Pericardium fibroblast (primary cell): ENCODE data around the gene MYNN. TPM values are rescaled to one million over a fixed set of nuclear protein-coding genes. Genes with fewer than 3 reads are reported as not detected.

ENCODE experiments used
- total RNA-seq: library from RNA; depleted of rRNA; stranded (reverse); fragments of >200 nt; gene quantifications from 2 replicates; pipeline ENCODE4 v1.2.3, GENCODE V29; 2015

The MYNN gene
- total RNA-seq: 9.6 and 13.4 TPM in 2 replicates

DNA sequence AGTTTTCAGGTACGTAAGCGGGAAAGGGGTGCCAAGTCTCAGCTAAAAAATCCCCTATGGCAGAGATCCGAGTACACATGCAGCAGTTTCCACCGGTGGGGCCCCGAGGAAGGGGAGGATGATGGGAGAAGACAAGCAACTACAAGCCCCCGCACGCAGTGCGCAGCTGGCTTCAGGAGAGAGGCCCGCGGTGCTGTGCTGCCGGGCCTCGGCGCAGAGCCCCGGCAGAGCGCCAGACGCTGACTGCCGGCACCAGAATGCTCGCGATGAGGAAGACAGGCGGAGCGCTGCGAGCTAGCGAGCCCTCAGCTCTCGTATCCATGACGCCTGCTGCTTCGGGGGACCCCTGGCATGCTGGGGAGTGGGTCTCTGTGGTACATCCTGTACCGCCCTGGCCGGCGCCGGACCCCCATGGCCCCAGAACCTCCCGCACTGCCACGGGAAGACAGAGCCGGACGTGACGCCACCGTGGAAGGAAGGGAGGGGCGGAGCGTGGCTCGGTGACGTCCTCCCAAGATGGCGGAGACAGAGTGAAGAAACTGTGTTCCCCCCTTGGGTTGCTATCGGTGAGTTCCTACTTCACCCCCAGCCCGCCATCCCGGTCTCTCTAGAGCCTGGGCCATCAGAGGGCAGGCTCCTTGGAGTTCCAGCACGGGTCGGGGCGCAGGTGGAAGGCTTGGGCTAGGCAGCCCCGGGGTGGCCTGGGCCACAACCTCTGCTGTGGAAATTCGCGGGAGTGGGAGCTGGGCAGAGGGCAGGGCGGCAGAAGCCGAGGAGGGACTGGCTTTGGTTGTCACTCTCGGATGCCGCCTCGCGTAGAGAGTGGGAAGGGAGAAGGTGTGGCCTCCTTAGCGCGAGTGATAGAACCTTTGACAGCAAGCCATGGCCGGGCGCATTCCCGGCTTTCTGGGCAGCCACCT, at the start of gene MYNN:
Gene MYNN, plus strand, starts transcription at position 500 of the 920 bp plus-strand sequence. CDS start 900 bp downstream, outside the sequence.

DNA sequence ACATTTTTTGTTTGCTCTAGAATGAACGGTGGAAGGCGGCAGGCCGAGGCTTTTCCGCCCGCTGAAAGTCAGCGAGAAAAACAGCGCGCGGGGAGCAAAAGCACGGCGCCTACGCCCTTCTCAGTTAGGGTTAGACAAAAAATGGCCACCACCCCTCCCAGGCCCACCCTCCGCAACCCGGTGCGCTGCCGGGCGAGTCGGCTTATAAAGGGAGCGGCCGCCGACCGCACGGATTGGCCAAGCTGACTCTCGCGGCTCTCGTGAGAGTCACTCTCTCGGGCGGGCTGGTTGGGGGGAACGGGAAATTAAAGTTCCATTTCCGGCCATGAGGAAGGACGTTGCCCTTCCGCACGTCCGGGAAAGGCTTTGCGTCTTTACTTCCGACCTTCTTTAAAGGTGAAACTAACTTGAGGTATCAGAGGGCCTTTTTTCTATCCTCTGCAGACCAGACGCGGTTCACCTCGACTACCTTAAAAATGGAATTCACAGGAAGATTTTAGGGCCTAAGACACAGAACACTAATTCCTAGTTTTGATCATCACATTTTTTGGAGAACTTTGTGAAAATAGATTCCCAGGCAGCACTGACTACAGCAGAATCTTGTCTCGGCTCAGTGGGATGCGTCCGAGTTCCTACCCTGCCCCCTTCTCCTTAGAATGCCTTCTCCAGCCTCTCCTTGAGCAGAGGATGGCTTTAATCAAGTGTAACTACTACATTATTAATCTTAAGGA, 8.1 kb upstream of the MYNN start, which contains the start of gene TERC:
Gene TERC, minus strand, starts transcription at position 179 of the 731 bp plus-strand sequence.

DNA sequence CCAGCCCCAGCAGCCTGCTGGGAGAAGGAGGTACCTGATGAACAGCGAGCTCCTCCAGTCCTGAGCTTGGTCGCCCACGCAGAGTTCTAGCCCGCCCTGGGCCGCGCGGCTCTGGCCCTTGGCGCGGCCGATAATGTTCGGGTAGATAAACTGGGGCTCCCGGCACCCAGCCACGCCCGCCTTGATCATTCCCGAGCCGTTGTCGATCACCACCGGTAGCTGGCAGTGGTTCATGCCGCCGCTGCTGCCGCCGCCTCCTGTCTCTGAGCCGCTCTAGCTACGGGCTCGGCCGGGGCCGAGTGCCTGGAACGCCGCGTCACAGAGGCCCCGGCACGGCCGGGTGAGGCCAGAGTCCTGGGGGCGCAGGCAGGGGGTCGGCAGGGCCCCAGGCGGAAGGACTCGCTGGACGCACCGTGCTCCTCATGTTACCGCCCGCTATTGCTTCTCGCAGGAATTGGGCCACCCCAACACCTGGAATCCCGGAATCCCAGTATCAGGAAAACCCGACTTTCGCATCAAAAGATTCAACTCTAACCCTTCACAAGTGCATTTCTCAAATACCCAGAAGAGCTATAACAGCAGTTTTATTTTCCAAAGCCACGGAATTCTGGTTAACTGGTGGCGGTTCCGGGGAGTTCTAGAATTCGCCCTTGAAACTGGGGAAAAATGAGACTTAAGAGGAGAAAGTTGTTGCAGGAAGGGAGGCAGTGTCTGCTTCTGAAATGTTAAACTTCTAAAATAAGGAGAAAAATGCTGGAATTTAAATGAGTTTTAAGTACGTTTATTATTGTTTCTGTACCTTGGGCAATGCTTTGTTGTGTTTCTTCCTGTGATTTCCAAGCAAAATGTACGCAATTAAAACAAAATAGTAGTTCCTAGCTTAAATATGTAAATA, 3.7 kb upstream of the MYNN start, which contains the start of gene ACTRT3:
Gene ACTRT3, minus strand, starts transcription at position 275 of the 895 bp plus-strand sequence. Its CDS starts 41 bp downstream, at position 234.

GRCh38 chr3:169812332-169813235, 39.4 kb downstream of the MYNN start, which contains the start of the genes LRRC34 and LRRIQ4:
Gene LRRC34, minus strand, starts transcription at chr3:169812904. Its CDS starts 356 bp downstream, at chr3:169812548.
Gene LRRIQ4, plus strand, starts transcription at chr3:169812870. Its CDS starts 9,052 bp downstream, at chr3:169821922.

Other genes with a start within 250 kb of the MYNN start
- 2.0 and 8.6 TPM in 2 replicates for gene MECOM, start 109.7 kb upstream of the MYNN start, total RNA-seq
- gene TERC, start 8.3 kb upstream of the MYNN start, total RNA-seq: 147 TPM in 2 replicates
- gene ACTRT3, start 3.8 kb upstream of the MYNN start, total RNA-seq: 2.3 and 6.5 TPM in 2 replicates
- gene LRRIQ4, start 39.5 kb downstream of the MYNN start, total RNA-seq: not detected in 2 replicates
- 2.1 and 15.5 TPM in 2 replicates for gene LRRC34, start 39.5 kb downstream of the MYNN start, total RNA-seq
- gene LRRC31, start 96.5 kb downstream of the MYNN start, total RNA-seq: not detected in 2 replicates
- gene SAMD7, start 138.2 kb downstream of the MYNN start, total RNA-seq: not detected in 2 replicates
- 23.4 and 30.8 TPM in 2 replicates for gene SEC62, start 193.4 kb downstream of the MYNN start, total RNA-seq